ENCODE results near the gene PBRM1.

Gene PBRM1

DNA sequence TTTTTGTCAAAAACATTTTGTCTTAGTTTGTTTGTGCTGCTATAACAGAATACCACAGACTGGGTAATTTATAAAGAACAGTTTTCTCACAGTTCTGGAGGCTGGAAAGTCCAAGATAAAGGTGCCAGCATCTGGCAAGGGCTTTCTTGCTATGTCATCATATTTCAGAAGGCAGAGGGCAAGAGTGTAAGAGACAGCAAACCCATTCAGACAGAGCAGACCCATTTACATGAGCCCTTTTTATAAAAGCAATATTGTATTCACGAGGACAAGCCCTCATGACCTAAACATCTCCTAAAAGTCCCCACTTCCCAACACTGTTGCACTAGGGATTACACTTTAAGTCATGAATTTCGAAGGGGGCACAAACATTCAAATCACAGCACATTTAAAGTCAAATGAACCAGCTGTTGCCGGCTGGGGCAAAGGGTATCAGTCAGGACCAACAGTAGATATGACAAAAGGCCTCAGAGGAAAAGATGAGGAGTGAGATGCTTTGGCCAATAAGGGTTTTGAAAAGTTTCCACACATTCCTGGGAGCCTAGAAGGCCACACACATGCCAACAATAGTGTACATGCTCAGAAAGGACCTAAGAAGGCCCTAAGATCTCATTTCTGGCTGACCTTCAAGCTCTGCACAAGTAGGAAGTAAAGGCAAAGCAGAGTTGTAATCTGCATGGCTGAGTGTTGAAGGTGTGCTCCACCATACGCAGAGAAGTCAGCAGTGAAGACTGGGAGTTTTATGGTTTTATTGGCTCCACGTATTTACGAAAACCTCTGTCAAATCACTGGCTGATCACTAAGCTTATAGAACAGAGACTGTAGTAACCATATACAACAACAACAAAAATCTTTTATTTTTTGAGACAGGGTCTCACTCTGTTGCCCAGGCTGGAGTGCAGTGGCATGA, 111.4 kb downstream of the PBRM1 start:
- DNase-seq (ENCODE audit: low read depth): no peak

DNA sequence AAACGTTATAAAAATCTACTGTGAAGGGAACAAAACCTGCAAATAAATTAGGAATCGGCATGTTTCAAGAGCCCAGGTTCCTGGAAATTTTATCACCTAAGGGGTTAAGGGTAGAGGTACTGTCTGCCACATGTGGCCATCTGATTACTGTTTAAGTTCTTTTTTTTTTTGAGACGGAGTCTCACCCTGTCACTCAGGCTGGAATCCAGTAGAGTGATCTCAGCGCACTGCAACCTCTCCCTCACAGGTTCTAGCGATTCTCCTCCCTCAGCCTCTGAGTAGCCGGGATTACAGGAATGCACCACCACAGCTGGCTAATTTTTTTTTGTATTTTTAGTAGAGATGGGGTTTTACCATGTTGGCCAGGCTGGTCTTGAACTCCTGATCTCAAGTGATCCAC, 113.5 kb downstream of the PBRM1 start:
- no peak for DNase-seq (ENCODE audit: low read depth)

DNA sequence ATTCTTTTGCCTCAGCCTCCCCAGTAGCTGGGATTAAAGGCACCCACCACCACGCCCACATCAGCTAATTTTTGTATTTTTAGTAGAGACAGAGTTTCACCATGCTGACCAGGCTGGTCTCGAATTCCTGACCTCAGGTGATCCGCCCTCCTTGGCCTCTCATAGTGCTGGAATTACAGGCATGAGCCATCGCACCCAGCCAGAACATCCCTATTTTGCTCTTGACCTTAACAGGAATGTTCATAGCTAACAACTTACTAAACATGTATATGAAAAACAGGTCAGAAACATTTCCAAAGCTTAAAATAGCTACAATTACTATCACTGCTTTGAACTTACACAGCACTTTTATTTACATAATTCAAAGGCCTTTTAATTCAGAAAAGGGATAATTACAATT, 115.6 kb downstream of the PBRM1 start:
- no peak for DNase-seq (ENCODE audit: low read depth)

DNA sequence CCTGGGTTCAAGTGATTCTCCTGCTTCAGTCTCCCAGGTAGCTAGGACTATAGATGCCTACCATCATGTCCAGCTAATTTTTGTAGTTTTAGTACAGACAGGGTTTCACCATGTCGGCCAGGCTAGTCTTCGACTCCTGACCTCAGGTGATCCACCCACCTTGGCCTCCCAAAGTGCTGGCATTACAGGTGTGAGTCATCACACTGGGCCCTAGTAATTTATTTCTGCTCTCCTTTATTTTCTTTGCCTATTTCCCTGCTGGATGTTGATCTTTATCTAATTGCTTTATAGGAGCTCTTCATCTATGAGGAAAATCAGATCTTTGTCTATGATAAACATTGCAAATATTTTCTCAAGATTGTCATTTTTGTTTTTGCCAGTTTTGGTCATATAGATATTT, 117.6 kb downstream of the PBRM1 start:
- DNase-seq (ENCODE audit: low read depth): no peak

DNA sequence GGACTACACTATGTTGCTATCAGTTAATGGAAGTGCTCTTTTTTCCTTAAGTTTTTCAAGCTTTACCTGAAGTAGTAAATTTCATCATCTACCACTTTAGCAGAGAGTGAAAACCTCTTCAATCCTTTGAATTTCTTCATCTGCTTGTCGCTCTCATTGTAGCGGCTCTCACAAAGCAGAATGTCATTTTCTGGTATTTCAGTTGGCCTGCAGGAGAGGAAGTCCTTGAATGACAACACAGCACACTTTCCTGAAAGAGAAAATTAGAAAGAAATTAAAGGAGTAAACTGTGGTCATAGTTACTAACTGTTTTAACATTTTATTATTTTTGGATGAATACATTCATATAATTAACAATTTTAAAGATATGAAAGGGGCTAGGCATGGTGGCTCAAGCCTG, 121.7 kb downstream of the PBRM1 start:
- no peak for DNase-seq (ENCODE audit: low read depth)

DNA sequence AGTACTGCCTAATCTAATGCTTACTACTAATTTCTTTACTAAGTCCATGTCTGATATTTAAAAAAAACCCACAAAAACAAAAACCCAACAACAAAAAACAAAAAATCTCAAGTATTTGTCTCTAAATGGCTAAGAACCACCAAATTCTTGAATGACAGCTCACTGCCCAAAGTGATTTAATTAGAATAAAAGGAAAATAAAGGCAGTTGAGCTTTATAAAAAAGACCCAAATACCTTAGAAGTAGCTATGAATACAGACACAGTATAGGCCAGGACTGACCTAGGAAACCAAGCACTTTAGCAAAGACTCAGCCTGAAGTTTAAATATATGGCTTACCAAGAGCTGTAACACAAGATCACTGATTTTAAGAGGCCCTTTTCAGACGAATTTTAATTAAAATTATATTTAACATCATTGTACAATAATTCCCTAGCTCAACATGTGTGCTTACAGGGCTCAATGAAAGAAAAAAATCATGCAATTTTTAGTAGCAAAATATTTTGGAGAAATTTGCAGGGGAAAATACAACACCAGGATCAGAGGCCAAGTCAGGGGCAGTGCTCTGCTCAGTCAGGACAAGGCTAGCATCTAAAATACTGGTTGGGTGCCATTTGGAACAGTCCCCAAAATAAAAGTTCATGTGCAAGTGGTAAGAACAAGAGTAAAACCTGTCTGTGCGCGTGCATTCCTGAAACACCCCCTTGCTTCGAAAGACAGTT, 124.5 kb downstream of the PBRM1 start:
- DNase-seq (ENCODE audit: low read depth): no peak

DNA sequence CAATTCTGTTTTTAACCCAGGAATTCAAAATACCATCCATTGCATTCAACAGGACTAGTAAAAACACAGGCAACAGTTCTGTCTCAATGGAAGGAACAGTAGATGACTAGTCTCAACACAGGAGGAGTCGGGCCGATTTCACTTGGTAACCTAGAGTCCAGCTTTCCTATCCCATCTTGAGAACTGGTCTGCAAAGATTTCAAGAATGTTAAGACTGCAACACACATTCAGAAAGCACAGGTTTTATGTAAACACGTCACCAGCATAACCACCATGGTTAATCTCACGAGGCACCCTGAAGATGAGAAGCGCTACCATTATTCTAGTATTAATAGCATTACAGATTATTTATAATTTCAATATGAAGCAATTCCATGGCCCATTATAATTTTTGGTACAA, 127.3 kb downstream of the PBRM1 start:
- DNase-seq (ENCODE audit: low read depth): no peak

DNA sequence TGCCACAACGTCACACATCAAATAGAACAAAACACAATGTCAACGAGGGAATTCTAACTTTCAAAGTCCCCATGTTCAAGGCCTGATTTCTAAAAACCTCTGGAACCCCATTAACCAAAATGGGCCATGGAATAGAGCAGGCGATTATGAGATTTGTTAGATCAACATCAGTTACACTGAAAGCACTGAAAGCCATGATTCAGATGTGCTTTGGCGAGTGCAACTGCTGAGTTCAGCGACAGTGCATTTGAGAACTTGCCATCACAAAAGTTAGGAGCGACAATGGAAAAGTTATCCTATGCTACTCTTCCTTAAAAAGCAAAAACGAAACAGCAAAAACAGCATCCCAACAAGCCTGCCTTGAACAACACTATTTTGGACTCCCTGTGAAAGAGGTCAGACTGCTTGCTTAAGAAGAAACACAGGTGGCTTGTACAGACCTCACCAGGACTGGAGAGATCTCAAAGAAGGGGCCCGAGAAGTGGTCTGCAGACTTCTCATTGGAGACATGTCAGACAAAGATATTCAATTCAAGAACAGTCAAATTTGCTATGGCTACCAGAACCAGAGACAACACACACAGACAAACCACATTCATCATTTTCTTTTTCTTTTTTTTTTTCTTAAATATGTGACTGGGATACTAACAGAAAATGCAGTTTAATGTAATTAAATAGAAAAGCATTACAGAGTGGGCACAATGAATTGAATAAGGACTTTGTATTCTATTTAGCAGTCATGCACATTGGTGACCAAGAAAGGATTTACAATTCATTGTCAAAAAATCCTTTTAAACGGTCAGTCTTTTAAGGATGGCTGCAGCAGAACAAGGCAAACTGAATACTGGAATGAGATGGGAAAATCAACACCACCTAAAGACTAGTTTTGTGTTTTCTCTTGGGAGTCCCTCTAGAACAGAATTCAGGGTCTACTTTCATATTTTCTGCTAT, 128.4 kb downstream of the PBRM1 start:
- no peak for DNase-seq (ENCODE audit: low read depth)

DNA sequence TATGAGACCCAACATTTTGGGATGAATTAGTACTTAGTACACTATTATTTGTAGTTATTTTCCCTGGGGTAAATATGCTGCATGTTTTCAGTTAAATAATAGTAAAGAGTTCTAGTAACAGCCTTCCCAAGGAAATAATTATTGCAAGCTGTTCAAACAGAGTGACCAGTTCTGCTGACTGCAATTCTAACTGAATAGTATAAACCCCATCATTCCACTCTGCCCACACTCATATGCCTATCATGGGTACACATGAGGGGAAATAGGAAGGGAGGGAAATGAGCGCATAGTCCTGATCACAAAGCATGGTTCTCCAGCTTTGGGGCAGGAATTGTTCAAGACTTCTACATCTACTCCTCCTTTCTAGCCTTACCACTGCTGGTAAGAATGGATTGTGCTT, 130.7 kb downstream of the PBRM1 start:
- no peak for DNase-seq (ENCODE audit: low read depth)

DNA sequence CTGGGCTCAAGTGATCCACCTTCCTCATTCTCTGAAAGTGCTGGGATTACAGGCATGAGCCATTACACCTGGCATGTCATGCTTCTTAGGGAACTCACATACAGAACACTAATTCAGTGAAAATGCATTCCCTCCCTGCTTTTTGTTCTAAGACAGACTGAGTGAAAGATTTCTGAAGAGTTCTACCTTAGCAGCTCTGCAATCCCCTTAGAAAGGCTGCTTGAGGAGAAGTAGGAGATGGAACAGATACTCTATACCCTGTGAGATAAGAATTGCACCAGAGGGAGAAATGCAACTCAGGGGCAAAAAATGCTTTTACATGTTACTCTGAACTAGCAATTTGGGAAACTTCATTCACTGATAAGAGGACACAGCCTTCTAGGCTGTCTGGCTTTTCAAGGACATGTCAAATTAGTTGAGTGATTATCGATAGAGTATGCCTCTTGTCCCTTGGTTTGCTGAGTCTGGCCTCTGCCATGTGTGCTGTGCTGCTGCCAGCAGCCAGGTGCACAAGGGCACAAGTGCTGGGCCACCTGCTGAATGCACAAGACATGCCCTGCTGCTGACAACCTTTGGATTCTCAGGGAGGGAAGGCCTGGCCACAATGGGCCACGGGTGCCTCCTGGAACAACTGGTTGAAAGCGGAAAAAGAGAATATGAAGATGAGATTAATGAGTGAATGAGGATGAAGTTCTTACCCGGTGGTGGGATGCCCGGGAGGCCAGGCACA, 131.5 kb downstream of the PBRM1 start:
- DNase-seq (ENCODE audit: low read depth): no peak

DNA sequence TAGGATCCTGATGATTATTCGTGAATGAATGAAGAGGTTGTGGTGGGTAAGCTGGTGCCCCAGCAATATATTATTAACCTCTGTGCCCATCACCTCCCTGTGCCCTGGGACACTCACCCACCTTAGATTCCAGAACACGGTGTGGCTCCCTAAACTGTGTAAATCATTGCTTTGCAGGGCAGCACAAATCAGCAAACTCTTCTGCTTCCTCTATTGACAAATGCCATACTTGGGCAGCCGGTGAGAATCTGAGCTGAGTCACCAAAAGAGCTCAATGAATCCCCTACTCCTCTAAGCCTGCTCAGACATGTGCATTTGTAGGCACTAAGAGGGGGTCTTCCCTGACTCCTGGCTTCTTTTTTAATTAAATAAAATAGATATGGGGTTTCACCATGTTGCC, 133.6 kb downstream of the PBRM1 start:
- DNase-seq (ENCODE audit: low read depth): no peak

DNA sequence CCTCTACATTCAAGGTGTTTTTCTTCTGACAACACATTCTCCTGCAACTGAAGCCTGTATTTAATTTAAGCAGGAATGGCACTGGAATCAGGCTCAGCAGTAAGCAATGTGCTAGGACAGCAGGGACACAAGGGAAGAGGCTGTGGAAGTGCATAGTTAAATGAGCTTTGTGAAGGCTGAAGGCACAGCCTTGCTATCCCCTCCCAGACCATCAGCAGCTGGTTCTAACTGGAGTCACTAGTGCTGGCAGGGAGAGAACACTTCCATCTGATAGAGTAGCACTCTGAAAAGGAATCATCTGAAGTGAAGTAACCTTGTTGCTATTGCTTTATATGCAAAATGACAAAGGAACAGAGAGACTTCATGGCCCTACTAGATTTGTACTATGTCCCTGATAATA, 134.6 kb downstream of the PBRM1 start:
- no peak for DNase-seq (ENCODE audit: low read depth)

DNA sequence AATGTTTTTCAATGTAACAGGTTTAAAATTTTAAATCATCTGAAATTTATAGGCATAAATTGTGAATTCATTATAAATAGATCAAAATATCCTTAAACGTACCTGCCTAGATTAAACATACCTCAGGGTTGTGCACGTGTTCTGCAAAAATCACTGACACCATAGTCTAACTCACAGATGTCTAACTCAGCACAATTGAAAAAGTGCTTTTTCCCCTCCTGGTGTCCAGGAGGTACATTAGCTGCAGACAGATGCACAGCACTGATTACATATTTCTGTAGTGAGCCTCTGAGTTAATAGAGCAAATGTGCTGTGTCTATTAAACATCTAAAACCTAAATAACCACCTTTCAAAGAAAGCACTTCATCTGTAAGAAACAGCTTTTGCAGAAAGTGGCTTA, 138.6 kb downstream of the PBRM1 start:
- no peak for DNase-seq (ENCODE audit: low read depth)

DNA sequence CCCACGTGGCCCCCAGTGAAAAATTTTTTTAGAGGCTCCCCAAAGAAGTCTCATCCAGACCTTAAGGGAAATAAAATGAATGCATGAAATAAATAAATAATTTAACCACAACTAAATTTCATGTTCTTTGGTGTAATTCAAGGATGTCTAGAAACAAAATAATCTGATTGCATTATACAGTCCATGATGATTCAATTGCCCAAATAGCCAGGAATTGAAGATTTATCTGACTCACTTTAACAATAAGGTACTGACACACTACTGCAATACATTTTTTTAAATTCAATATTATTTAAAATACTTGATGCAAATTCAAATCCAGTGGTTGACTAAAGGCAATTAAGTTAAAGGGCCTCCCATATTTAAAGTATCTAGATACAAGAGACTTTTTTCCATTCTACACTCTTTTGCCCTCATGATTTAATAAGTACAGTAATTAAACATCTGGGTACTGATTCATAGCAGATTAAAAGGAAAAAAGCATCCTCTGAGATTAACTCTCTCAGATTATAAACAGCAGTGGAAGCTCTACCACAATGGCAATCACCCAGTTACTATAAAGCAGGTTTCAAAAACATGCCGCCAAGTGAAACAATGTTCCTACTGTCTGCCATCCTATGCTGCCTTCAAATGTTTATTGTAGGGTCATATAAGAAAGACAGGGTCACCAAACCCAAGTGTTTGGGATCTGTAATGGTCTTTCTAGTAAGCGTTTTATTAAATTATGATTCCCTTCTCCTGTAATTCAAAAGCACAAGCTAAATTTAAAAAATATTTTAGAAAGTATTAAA, 139.4 kb downstream of the PBRM1 start:
- no peak for DNase-seq (ENCODE audit: low read depth)

DNA sequence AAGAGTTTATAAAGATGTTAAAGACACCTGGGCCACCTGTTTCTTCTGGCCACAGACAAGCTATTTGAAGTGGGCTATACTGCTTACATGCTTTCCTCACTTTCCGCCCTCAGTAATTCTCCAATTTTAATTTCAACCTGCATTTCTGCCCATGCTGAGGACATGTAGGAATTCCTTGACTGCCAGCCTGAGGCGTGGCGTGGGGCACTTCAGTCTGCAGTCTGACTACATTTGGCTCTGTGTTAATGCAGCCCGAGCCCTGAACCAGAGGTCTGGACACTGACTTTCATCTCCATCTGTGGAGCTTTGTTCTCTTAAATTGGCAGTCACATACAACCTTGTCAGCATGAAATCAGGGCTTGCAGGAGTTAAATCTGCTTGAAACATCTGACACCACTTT, 140.8 kb downstream of the PBRM1 start:
- DNase-seq (ENCODE audit: low read depth): no peak

DNA sequence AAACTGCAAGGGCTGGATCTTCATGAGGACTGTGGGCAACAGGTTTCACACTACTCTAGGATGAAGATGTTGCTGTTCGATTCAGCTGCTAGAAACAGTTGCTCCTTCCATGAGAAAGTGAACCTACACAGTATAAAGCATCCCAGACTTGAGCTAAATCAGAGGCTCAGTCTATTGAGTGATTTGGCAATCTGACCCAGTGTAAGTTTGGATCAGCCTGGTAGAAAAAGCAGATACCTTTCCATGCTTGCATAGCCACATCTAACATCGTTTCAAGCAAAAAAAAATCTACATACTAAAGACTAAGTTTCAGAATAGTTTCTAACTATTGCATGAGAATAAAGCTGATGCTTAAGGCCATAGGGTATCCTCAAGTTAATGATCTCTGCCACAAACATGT, 144.7 kb downstream of the PBRM1 start:
- DNase-seq (ENCODE audit: low read depth): no peak

DNA sequence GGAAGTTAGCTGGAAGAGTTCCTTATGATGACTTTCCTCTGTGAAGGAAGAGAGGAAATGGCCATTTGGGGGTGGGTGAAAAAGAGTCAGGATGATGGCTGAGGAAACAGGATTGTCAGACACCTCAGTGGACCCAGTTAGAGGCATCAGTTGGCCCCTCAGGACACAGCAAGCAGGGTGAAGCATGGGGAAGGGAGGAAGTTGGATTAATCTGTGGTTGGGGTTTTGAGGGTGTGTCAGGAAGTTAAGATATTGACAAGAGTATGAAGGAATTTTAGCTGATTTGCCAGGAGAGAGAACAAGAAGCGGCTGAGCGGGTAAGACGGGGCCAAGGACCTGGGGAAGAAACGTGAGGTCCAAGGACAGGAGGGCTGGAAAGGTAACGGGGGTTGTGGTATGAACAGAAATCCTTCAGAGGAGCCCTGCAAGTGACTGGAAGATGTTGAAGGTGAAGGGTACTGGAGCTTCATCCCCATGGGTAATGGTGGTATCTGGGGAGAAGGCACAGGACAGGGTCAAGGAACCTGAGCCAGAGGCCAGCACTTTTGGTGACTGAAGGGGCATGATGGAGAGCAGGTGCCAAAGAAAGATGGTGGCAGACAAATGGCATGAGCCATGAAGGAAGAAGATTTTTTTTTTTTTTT, 146.6 kb downstream of the PBRM1 start:
- no peak for DNase-seq (ENCODE audit: low read depth)

DNA sequence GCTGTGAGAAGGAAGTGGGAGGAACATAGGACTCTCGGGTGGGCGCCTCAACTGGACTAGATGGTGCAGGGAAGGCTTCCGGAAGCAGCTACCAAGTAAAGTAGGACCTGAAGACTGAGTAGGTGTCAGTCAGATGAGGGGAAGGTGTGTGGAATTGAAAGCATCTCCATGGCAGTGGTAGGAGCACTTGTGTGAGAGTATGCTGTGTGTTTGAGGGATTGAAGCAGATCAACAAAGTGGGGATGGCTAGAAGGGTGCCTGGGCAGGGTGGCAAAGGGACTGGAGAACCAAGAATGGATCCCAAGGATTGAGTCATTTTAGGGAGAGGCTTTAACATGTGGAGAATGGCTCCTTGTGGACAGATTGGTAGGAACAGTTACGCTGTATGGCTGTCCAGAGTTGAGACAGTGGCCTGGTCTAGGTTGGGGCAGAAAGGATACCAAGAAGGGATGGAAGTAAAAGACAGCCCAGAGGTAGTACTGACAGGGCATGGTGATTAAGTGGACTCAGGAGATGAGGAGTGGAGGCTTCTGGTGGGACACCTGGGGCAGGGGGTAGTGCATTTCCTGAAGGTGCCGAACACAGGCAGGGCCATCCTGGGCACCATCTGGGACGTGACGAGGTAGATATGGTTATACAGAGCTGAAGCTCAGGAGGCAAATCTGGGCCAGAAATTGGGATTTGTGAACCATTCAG, 147.8 kb downstream of the PBRM1 start:
- DNase-seq (ENCODE audit: low read depth): no peak

DNA sequence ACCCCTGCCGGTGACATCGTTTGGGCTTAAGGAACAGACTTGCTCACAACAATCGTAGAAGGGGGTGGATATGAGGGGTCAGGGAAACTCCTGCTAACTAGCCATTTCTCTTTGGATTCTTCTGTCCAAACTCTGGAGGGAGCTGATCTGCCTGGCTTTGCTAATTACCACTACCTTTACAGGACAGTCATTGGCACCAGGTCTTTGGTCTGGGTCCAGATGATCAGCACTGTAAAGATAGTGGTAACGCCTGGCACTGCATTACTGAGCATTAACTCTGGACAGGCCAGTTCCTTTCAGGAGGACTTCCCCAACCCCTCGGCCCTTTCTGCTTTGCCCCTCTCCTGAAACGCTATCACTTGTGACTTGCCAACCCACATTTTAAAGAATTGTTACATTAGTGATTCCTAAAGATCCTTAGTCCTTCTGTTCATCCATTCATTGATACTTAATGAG, 148.5 kb downstream of the PBRM1 start:
- DNase-seq (ENCODE audit: low read depth): no peak

Data from activated T-cell treated with anti-CD3 and anti-CD28 coated beads for 24 hours (primary cell).